ENCODE results near the gene CEMIP.

GRCh38 chr15:80789796-80790195, 10.6 kb downstream of the CEMIP start:
- TF ChIP-seq POLR2A (IDR thresholded peaks at IDR 0.05), result no peak
- no peak for TF ChIP-seq CTCF (IDR thresholded peaks at IDR 0.05)

All from adrenal gland (tissue), 5 donors.